ENCODE measurements around the gene ZFAND2B. TPM values are rescaled to one million over a fixed set of nuclear protein-coding genes. Genes with fewer than 3 reads are reported as not detected.

The ZFAND2B gene
- total RNA-seq, 1 experiment from 2014 or later = 31.4 TPM

DNA sequence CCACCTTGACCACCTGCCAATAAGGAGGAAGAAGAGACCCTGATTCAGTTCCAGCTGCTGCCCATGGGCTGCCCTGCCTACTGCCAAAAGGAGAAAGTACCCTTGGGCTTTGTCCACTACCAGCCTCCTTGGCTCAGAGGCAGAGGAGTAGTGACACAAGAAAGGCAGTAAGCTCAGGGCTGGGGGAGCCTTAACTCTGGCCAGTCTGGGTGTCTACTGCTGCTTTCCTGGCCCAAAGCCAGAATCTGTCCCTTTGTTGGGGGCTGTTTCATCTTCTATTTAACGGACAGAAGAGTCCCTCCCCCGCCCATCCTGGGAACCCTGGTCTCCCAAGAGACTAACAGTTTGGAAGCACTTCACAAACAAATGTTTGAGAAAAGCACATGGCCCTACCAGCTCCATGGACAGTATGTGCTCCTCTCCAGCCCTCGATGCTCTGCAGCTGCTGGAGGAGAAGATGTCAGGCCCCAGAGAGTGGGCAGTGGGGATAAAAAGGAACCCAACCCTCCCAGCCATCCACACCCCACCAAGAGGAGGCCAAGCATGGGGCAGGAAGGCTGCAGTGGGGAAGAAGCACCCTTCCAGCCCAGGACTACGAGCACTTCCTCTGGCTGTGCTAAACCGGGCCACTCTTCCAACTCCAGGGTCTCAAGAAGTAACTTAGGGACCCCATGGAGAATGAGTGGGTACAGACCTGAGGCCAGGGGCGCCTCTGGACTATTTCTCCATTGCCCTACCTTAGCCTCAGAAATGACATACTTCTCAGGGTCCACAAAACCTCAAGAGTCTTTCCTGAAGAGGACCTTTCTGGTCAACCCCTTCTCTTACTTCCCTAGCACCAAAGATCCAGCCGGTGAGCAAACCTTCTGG is 21.7 kb downstream of the ZFAND2B start:
- CTCF ChIA-PET = interaction anchor here (0.9 to 2.4 kb wide), 2 partner anchors 67 kb away, joined by 3 to 12 read pairs; no protein-coding TSS in a partner anchor
- BruUV-seq (replicated peaks) = TSS peak; percentile 51
- no peak overlapping the region for H2AFZ ChIP-seq (ENCODE audit: low read depth, low read length, poor library complexity, severe bottlenecking)
- H3K36me3 ChIP-seq (ENCODE audit: control insufficient read depth in 1 of 2, insufficient read depth in 2 of 2, low read length in 2 of 2) = peaks cover 21 to 32% of the 10 kb centered on the region in 2 experiments; a peak in 3 of 4 replicates
- H3K4me2 ChIP-seq (ENCODE audit: low read length) = peak overlapping the region; percentile 95
- POLR2A ChIA-PET = interaction anchor here (1.3 to 1.9 kb wide), 3 partner anchors 17 to 21 kb away, joined by 4 to 7 read pairs (median 4); partner anchors contain the start of genes GLB1L and STK16
- no peaks in the 10 kb centered on the region for H3K9me2 ChIP-seq (ENCODE audit: insufficient read depth)
- H3K27me3 ChIP-seq (ENCODE audit: insufficient read depth, low read length) = no peaks in the 10 kb centered on the region
- no peaks in the 10 kb centered on the region for H3K9me3 ChIP-seq (ENCODE audit: control insufficient read depth in 1 of 2, insufficient read depth in 1 of 2, low read depth in 1 of 2, low read length in 2 of 2)
- peaks cover 27% of the 10 kb centered on the region for H3K79me2 ChIP-seq (ENCODE audit: insufficient read depth, low read length)
- H3K9ac ChIP-seq (ENCODE audit: low read length) = peak overlapping the region; percentile 85
- peak overlapping the region; percentile 79 to 98 for H3K4me3 ChIP-seq (replicated peaks in 1 of 2; ENCODE audit: low read depth in 1 of 2, low read length in 2 of 2)
- no peaks in the 10 kb centered on the region for H4K20me1 ChIP-seq (ENCODE audit: insufficient read depth)
- DNase-seq (ENCODE audit: low read depth, low spot score) (no peak), ATAC-seq (no peak)
- RAD21 ChIA-PET (ENCODE audit: low non-redundant PET in 1 of 2, low total read pairs in 2 of 2, uncharacterized antibody in 2 of 2, unreplicated experiment in 2 of 2) = no interaction called here
- H3K4me1 ChIP-seq (ENCODE audit: control insufficient read depth in 1 of 2, insufficient read depth in 2 of 2, low read length in 2 of 2) = peaks cover 6 to 18% of the 10 kb centered on the region in 2 experiments; a peak in 3 of 4 replicates
- TF ChIP-seq ZFX (IDR thresholded peaks at IDR 0.05) (no peak), POLR2AphosphoS5 (IDR thresholded peaks at IDR 0.05; ENCODE audit: low read depth, low read length) (no peak), SP1 (IDR thresholded peaks at IDR 0.05; ENCODE audit: low read depth) (no peak), CEBPB (IDR thresholded peaks at IDR 0.05; ENCODE audit: low read depth) (no peak), RAD21 (IDR thresholded peaks at IDR 0.05; ENCODE audit: low read depth) (no peak), ELF1 (IDR thresholded peaks at IDR 0.05; ENCODE audit: borderline replicate concordance, low read depth) (no peak), ZNF274 (IDR thresholded peaks at IDR 0.05; ENCODE audit: low read depth, low read length) (no peak), EGR1 (IDR thresholded peaks at IDR 0.05; ENCODE audit: low read depth) (no peak), POLR2A (IDR thresholded peaks at IDR 0.05; ENCODE audit: borderline replicate concordance, extremely low read depth, insufficient read depth, insufficient read length) (no peak), SIN3A (IDR thresholded peaks at IDR 0.05; ENCODE audit: low read depth) (no peak), CBX3 (IDR thresholded peaks at IDR 0.05; ENCODE audit: low read depth) (no peak), FOSL1 (IDR thresholded peaks at IDR 0.05; ENCODE audit: low read depth) (no peak), JUND (IDR thresholded peaks at IDR 0.05) (no peak), EZH2phosphoT487 (IDR thresholded peaks at IDR 0.05; ENCODE audit: borderline replicate concordance) (no peak)
- TF ChIP-seq, protein P1, sequence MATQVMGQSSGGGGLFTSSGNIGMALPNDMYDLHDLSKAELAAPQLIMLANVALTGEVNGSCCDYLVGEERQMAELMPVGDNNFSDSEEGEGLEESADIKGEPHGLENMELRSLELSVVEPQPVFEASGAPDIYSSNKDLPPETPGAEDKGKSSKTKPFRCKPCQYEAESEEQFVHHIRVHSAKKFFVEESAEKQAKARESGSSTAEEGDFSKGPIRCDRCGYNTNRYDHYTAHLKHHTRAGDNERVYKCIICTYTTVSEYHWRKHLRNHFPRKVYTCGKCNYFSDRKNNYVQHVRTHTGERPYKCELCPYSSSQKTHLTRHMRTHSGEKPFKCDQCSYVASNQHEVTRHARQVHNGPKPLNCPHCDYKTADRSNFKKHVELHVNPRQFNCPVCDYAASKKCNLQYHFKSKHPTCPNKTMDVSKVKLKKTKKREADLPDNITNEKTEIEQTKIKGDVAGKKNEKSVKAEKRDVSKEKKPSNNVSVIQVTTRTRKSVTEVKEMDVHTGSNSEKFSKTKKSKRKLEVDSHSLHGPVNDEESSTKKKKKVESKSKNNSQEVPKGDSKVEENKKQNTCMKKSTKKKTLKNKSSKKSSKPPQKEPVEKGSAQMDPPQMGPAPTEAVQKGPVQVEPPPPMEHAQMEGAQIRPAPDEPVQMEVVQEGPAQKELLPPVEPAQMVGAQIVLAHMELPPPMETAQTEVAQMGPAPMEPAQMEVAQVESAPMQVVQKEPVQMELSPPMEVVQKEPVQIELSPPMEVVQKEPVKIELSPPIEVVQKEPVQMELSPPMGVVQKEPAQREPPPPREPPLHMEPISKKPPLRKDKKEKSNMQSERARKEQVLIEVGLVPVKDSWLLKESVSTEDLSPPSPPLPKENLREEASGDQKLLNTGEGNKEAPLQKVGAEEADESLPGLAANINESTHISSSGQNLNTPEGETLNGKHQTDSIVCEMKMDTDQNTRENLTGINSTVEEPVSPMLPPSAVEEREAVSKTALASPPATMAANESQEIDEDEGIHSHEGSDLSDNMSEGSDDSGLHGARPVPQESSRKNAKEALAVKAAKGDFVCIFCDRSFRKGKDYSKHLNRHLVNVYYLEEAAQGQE (IDR thresholded peaks at IDR 0.05; ENCODE audit: low read depth) = no peak
- TF ChIP-seq, protein P2, sequence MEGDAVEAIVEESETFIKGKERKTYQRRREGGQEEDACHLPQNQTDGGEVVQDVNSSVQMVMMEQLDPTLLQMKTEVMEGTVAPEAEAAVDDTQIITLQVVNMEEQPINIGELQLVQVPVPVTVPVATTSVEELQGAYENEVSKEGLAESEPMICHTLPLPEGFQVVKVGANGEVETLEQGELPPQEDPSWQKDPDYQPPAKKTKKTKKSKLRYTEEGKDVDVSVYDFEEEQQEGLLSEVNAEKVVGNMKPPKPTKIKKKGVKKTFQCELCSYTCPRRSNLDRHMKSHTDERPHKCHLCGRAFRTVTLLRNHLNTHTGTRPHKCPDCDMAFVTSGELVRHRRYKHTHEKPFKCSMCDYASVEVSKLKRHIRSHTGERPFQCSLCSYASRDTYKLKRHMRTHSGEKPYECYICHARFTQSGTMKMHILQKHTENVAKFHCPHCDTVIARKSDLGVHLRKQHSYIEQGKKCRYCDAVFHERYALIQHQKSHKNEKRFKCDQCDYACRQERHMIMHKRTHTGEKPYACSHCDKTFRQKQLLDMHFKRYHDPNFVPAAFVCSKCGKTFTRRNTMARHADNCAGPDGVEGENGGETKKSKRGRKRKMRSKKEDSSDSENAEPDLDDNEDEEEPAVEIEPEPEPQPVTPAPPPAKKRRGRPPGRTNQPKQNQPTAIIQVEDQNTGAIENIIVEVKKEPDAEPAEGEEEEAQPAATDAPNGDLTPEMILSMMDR (IDR thresholded peaks at IDR 0.05 in 2 of 3, conservative IDR thresholded peaks at IDR 0.05 in 1 of 3; ENCODE audit: borderline replicate concordance in 1 of 3, insufficient read depth in 1 of 3, low read depth in 2 of 3, low read length in 2 of 3) = no peak
- TF ChIP-seq, protein P3, sequence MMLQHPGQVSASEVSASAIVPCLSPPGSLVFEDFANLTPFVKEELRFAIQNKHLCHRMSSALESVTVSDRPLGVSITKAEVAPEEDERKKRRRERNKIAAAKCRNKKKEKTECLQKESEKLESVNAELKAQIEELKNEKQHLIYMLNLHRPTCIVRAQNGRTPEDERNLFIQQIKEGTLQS (IDR thresholded peaks at IDR 0.05) = no peak
- TF ChIP-seq, protein P4, sequence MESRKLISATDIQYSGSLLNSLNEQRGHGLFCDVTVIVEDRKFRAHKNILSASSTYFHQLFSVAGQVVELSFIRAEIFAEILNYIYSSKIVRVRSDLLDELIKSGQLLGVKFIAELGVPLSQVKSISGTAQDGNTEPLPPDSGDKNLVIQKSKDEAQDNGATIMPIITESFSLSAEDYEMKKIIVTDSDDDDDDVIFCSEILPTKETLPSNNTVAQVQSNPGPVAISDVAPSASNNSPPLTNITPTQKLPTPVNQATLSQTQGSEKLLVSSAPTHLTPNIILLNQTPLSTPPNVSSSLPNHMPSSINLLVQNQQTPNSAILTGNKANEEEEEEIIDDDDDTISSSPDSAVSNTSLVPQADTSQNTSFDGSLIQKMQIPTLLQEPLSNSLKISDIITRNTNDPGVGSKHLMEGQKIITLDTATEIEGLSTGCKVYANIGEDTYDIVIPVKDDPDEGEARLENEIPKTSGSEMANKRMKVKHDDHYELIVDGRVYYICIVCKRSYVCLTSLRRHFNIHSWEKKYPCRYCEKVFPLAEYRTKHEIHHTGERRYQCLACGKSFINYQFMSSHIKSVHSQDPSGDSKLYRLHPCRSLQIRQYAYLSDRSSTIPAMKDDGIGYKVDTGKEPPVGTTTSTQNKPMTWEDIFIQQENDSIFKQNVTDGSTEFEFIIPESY (IDR thresholded peaks at IDR 0.05; ENCODE audit: extremely low read depth, insufficient replicate concordance, low read length) = no peak
- TF ChIP-seq, protein P5, sequence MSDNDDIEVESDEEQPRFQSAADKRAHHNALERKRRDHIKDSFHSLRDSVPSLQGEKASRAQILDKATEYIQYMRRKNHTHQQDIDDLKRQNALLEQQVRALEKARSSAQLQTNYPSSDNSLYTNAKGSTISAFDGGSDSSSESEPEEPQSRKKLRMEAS (IDR thresholded peaks at IDR 0.05) = no peak
- intact Hi-C loops (cut with micrococcal nuclease) = loop anchor here (5.0 kb wide), 1 partner anchor 69 kb away; no protein-coding TSS in a partner anchor
- H3K27ac ChIP-seq (ENCODE audit: low read depth, low read length) = peak overlapping the region; percentile 78
